Stimulated activated naive CD4-positive, alpha-beta T cell (primary cell): ENCODE data around the gene PTPN13.

Experiments used
- DNase-seq, 6 experiments: peaks; one replicate each; lab custom pipeline; 2025; lab: John Stamatoyannopoulos, UW

The PTPN13 gene

GRCh38 chr4:86818841-86819240 lies 224.7 kb downstream of the PTPN13 start:
- no peak for DNase-seq

- no peak for DNase-seq
Observed at GRCh38 chr4:86819561-86819960, 225.4 kb downstream of the PTPN13 start.

DNA sequence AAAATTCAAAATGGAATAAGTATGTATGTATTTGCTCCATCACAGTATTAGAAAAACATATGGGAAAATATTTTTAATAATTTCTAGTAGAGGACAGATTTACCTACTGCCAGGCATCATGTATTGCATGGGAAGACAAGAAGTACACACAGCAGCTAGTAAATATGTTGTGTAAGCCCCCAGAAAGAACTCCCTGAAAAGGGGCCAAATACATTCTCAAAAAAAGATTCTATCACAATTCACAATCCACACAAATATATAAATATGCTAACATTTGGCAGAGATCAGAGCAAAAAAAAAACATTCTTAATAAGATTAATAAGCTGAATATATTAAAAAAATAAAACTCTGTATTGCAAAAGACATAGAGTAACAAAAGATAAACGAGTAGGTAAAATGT lies 227.0 kb downstream of the PTPN13 start:
- no peak for DNase-seq

GRCh38 chr4:86822136-86822535 lies 228.0 kb downstream of the PTPN13 start:
- no peak for DNase-seq

- no peak for DNase-seq
Observed at GRCh38 chr4:86825511-86825910, 231.4 kb downstream of the PTPN13 start.

GRCh38 chr4:86831262-86832130 lies 237.4 kb downstream of the PTPN13 start:
- DNase-seq: no peak

DNA sequence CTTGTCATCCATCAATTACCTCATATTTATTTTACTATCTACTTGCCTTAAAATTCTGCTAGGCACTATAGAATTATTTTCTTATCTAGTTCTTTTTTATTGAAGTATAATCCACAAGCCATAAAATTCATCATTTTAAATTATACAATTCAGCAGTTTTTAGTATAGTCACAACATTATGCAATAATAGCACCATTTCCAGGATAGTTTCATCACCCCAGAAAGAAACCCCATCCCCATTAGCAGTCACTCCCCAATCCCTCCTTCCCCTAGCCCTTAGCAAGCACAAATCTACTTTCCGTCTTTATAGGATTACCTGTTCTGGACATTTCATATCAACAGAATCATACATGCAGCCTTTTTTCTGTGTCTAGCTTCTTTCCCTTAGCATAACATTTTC lies 239.5 kb downstream of the PTPN13 start:
- no peak for DNase-seq

DNA sequence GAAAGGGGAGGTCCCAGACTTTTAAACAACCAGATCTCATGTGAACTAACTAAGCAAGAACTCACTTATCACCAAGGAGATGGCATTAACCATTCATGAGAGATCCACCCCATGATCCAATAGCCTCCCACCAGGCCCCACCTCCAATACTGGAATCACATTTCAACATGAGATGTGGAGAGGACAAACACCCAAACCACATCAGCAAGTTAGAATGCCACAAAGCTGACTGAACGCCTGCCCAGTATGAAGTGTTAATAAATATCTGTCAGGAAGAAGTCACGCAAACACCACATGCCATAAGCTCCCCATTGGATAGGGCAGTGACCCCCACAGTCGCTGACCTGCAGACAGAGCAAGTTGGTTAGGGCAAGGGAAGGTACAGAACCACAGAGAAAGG lies 240.8 kb downstream of the PTPN13 start:
- DNase-seq: no peak

DNA sequence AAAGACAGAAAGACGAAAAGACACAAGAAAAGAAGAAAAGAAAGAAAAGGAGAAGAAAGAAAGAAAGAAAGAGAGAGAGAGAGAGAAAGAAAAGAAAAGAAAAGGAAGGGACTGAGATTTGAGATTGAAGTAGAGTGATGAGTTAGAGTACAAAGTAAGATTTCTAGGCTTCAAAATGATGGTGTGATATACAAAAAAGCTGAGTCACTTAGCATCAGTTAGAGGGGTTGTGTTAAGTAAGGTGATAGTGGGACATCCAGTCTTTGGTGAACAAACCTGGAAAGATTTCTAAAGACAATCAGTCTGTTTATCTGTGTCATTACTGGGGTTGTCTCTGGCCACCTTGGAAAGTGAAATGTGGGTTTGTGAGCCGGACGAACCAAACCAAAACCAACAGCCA lies 241.6 kb downstream of the PTPN13 start:
- DNase-seq: no peak

GRCh38 chr4:86837691-86838503 lies 243.8 kb downstream of the PTPN13 start:
- no peak for DNase-seq

DNA sequence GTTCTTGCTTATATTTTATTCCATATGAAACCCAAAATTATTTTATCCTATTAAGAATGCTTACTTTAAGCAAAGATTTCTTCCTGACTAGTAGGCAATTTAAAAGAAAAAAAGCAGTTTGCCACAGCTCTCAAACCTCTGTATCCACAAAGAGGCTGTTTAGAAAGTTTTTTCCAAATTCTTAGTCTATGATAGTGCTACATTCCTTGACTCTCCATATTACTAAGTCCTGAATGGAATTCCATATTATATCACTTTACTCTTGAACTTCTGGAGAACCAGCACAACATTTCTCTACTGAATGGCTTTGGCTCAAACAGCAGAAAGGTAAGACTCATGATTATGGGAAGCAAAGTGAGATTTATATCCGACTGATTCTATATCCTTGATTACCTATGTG lies 246.7 kb downstream of the PTPN13 start:
- DNase-seq: no peak

- DNase-seq: no peak
Observed at GRCh38 chr4:86841309-86841708, 247.2 kb downstream of the PTPN13 start.

DNA sequence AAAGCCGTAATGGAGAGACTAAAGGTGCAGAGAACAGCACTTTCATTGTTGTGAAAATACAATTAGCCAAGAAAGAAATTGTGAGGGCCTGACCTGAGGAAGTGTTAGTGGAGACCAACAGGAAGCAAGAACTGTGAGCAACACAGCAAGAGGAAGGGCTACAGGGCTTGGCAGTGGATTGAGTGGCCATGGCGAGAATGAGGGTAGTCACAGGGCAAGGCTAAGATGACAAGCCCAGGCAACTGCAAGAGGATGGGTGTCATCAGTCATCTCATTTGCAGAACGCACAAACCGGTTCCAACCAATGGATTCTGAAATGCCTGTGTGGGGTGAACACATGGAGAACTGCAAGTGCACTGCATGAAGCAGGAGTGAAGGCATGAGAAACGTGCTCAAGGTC lies 251.5 kb downstream of the PTPN13 start:
- DNase-seq: no peak

- no peak for DNase-seq
Observed at GRCh38 chr4:86846921-86847320, 252.8 kb downstream of the PTPN13 start.

DNA sequence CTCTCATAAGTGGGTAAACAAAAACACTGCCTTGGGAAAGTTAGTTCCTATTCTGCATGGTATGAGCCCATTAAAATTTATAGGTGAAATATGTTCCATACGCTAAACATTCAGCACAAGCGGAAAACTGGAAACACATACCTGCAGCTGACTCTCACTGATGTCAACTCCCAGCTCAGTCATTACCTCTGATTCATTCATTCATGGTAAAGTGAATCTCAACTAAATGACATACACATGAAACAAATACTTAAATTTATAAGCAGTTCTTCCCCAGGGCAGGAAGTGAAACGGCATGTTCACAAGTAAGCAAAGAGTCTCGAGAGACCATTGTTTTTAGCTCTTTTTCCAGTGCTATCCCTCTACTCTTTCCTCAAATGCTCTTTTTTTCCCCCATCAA lies 253.5 kb downstream of the PTPN13 start:
- DNase-seq: no peak

GRCh38 chr4:86848136-86848535 lies 254.0 kb downstream of the PTPN13 start:
- no peak for DNase-seq

DNA sequence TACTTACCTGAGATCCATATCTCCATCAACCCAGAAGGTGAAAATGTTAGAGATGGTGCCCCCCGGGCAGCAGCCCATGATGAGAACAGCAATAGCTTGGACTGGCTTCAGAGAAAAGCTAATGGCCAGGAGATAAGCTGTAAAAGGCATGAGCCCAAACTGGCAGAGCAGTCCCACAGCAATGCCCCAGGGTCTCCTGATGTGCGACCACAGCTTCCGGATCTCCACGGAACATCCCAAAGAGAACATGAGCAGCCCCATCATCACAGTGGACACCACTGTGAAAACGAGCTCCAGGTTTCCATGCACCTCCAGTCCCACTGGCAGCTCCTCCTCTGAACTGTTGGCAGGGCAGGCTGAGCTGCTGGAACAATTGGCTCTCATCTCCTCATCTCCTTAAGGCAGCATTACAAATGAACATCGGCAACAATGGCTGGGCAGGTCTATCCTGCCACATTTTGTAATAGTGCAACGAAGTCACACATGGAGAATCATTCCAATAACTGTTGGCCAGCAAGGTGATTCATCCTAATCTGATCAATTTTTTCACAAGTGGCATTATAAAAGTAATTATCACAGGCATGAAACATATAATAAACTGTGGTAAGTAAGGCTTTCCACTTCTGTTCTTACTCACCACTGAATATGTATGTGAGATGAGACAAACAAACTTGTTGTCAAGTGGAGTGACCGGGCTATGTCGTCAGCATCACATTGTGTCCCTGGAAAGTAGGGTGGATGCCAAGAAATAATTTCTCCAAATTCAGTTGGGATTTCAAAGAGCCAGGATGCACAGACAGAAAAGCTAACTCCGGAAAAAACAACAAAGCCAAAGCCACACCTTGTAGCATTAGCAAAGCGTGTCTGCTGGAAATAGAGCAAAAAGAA lies 254.9 kb downstream of the PTPN13 start, which contains the start of gene SLC10A6:
Gene SLC10A6, minus strand, starts transcription at position 653 of the 888 bp plus-strand sequence. Its CDS starts 269 bp downstream, at position 384.
- DNase-seq: no peak

- no peak for DNase-seq
Observed at GRCh38 chr4:86853209-86853608, 259.1 kb downstream of the PTPN13 start.

DNA sequence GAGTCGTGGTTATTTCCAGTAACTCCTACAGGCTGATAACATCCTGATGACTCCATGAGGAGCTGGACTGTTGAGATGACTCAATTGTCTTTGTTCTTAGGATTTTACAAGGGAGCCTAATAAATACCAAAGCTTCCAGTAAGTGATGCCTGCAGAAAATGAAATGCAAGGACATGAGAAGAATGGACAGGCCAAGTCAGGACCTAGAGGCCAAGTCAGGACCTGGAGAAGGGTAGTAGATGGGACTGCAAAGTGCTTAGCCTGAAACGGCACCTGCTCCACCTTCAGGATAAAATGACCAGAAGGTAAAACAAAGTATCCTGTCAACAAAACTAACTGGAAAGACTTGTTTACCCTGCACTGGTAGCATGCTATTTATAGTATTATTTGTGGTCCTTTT lies 261.5 kb downstream of the PTPN13 start:
- no peak for DNase-seq

- no peak for DNase-seq
Observed at GRCh38 chr4:86856896-86857295, 262.8 kb downstream of the PTPN13 start.

GRCh38 chr4:86857341-86858052 lies 263.4 kb downstream of the PTPN13 start:
- DNase-seq: no peak
